HL-60 (cell line): ENCODE measurements around the gene SLC20A1.

Experiments used
- GABPA ChIP-seq: IDR thresholded peaks from 2 replicates; pipeline ENCODE4 v1.6.1; 2012; ENCODE audit warnings: low read depth
- POLR2AphosphoS5 ChIP-seq: IDR thresholded peaks from 2 replicates; pipeline ENCODE4 v1.6.1; 2012; ENCODE audit warnings: low read depth
- TF ChIP-seq, protein P1 (sequence below): IDR thresholded peaks from one replicate; pipeline ENCODE4 v1.5.1; 2011; ENCODE audit warnings: low read length, control low read depth, inconsistent platforms; ENCODE audit not compliant: insufficient read depth
- TF ChIP-seq, protein P2 (sequence below): IDR thresholded peaks from 2 replicates; pipeline ENCODE4 v1.6.1; 2012; ENCODE audit warnings: low read depth; ENCODE audit not compliant: insufficient replicate concordance

DNA sequence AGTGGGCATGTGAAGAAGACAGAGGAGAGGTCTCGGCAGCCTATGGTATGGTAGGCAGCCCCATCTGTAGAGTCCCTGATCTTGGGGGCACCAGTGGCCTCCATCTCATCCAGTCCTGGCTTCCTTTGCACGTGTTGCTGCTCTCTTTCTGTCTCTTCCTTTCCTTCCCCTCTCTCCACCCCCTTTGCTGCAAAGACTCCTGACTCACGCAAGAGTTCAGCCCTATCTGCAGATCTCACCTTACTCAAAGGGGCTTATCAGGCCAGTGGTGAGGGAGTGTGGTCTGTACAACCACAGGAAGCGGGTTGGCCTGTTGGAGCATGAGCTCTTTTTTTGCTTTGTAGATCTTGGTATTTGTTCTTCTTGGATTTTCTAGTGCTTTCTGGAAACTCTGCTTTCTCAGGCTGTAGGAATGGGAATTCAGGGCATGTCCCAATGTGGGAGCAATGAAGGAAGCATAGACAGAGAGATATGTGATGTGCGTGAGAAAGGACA lies 60.5 kb downstream of the SLC20A1 start:
- TF ChIP-seq, protein P1, sequence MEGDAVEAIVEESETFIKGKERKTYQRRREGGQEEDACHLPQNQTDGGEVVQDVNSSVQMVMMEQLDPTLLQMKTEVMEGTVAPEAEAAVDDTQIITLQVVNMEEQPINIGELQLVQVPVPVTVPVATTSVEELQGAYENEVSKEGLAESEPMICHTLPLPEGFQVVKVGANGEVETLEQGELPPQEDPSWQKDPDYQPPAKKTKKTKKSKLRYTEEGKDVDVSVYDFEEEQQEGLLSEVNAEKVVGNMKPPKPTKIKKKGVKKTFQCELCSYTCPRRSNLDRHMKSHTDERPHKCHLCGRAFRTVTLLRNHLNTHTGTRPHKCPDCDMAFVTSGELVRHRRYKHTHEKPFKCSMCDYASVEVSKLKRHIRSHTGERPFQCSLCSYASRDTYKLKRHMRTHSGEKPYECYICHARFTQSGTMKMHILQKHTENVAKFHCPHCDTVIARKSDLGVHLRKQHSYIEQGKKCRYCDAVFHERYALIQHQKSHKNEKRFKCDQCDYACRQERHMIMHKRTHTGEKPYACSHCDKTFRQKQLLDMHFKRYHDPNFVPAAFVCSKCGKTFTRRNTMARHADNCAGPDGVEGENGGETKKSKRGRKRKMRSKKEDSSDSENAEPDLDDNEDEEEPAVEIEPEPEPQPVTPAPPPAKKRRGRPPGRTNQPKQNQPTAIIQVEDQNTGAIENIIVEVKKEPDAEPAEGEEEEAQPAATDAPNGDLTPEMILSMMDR = no peak
- TF ChIP-seq, protein P2, sequence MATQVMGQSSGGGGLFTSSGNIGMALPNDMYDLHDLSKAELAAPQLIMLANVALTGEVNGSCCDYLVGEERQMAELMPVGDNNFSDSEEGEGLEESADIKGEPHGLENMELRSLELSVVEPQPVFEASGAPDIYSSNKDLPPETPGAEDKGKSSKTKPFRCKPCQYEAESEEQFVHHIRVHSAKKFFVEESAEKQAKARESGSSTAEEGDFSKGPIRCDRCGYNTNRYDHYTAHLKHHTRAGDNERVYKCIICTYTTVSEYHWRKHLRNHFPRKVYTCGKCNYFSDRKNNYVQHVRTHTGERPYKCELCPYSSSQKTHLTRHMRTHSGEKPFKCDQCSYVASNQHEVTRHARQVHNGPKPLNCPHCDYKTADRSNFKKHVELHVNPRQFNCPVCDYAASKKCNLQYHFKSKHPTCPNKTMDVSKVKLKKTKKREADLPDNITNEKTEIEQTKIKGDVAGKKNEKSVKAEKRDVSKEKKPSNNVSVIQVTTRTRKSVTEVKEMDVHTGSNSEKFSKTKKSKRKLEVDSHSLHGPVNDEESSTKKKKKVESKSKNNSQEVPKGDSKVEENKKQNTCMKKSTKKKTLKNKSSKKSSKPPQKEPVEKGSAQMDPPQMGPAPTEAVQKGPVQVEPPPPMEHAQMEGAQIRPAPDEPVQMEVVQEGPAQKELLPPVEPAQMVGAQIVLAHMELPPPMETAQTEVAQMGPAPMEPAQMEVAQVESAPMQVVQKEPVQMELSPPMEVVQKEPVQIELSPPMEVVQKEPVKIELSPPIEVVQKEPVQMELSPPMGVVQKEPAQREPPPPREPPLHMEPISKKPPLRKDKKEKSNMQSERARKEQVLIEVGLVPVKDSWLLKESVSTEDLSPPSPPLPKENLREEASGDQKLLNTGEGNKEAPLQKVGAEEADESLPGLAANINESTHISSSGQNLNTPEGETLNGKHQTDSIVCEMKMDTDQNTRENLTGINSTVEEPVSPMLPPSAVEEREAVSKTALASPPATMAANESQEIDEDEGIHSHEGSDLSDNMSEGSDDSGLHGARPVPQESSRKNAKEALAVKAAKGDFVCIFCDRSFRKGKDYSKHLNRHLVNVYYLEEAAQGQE = no peak
- peak; percentile 98 for TF ChIP-seq POLR2AphosphoS5
- TF ChIP-seq GABPA = no peak
